Spleen (tissue), 7 donors: ENCODE data around the gene ZFYVE1.

Source experiments
- POLR2A ChIP-seq, 3 donors: fragments of 450-650 bp; IDR thresholded peaks; one replicate each; pipeline ENCODE4 v1.5.1; 2017; ENCODE audit warnings: antibody characterized with exemption in 3 of 3, mild to moderate bottlenecking in 1 of 3
- POLR2AphosphoS5 ChIP-seq, 3 donors: sonication (generic); formaldehyde crosslinking; IDR thresholded peaks; one replicate each; pipeline ENCODE4 v1.5.1; 2017; ENCODE audit warnings: antibody characterized with exemption in 3 of 3
- TF ChIP-seq, protein P1 (sequence below), 11 experiments: fragments of 200-600 bp in 7 of 11; fragments of 450-650 bp in 4 of 11; sonication (generic) in 4 of 11; IDR thresholded peaks in 8 of 11; conservative IDR thresholded peaks in 3 of 11; 1 replicate in 7 of 11; 2 replicates in 4 of 11; pipeline versions ENCODE4 v1.4.0 to v1.8.0; 2016 to 2021; ENCODE audit warnings: antibody characterized with exemption in 11 of 11, inconsistent platforms in 4 of 11, mild to moderate bottlenecking in 1 of 11
- donor health status: DM: no; HTN: no; CAD: no; lungs with moderate emphysema.
- donor health status: DM: no; HTN: no; CAD: no.
- donor health status: DM: no; HTN: no; CAD: no.

DNA sequence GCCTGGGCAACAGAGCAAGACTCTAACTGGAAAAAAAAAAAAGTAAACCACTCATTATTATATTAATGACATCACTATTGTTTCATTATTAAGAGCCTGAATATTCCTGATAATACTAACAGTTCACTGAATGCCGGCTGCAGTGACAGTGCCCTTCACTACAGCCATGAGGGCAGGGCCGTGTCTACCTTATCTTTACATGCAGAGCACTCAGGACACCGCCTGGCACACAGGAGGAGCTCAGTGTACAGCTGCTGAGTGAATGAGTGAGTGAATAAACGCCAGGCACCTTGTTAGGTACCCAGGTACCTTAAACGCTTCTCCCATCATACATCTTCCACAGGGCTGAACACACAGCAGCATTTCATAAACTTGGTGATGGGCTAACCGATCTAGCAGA, 23.2 kb downstream of the ZFYVE1 start:
- no peak for TF ChIP-seq POLR2A (IDR thresholded peaks at IDR 0.05)
- no peak for TF ChIP-seq POLR2AphosphoS5 (IDR thresholded peaks at IDR 0.05)
- TF ChIP-seq, protein P1, sequence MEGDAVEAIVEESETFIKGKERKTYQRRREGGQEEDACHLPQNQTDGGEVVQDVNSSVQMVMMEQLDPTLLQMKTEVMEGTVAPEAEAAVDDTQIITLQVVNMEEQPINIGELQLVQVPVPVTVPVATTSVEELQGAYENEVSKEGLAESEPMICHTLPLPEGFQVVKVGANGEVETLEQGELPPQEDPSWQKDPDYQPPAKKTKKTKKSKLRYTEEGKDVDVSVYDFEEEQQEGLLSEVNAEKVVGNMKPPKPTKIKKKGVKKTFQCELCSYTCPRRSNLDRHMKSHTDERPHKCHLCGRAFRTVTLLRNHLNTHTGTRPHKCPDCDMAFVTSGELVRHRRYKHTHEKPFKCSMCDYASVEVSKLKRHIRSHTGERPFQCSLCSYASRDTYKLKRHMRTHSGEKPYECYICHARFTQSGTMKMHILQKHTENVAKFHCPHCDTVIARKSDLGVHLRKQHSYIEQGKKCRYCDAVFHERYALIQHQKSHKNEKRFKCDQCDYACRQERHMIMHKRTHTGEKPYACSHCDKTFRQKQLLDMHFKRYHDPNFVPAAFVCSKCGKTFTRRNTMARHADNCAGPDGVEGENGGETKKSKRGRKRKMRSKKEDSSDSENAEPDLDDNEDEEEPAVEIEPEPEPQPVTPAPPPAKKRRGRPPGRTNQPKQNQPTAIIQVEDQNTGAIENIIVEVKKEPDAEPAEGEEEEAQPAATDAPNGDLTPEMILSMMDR (IDR thresholded peaks at IDR 0.05 in 8 of 11, conservative IDR thresholded peaks at IDR 0.05 in 3 of 11): no peak
